Measurements from ENCODE around the gene HAAO. TPM values are rescaled to one million over a fixed set of nuclear protein-coding genes. Genes with fewer than 3 reads are reported as not detected.

HAAO gene
- total RNA-seq, 1 donor from 2014 or later: 1.1 TPM

GRCh38 chr2:42800461-42800962 lies 8.1 kb upstream of the HAAO start:
- FAIRE-seq: no peak

GRCh38 chr2:42799881-42800280 lies 7.5 kb upstream of the HAAO start:
- Histone ChIP-seq H4K20me1 (ENCODE audit: insufficient read depth, low read length) (no peaks in the 10 kb centered on the region), H3K27ac (ENCODE audit: low read depth, low read length) (no peak overlapping the region), H3K9ac (ENCODE audit: low read length) (no peak overlapping the region), H3K79me2 (ENCODE audit: insufficient read depth, low read length) (no peaks in the 10 kb centered on the region), H3K4me2 (ENCODE audit: low read length) (no peak overlapping the region), H3K4me3 (ENCODE audit: insufficient read depth, low read depth, low read length) (no peak overlapping the region), H2AFZ (ENCODE audit: low read depth, low read length) (no peak overlapping the region), H3K4me1 (ENCODE audit: insufficient read depth, low read length) (no peaks in the 10 kb centered on the region), H3K9me3 (ENCODE audit: insufficient read depth, low read depth, low read length) (no peaks in the 10 kb centered on the region), H3K27me3 (ENCODE audit: insufficient read depth, low read length) (no peaks in the 10 kb centered on the region), H3K36me3 (ENCODE audit: insufficient read depth, low read length) (no peaks in the 10 kb centered on the region)
- Mint-ChIP-seq H3K4me1 (ENCODE audit: low read depth, unreplicated experiment) (peaks cover 9% of the 10 kb centered on the region), H3K27ac (ENCODE audit: unreplicated experiment) (no peak overlapping the region), H3K9me3 (ENCODE audit: unreplicated experiment) (no peaks in the 10 kb centered on the region), H3K4me3 (ENCODE audit: unreplicated experiment) (no peak overlapping the region), H3K36me3 (ENCODE audit: low read depth, unreplicated experiment) (no peaks in the 10 kb centered on the region), H3K27me3 (ENCODE audit: low read depth, unreplicated experiment) (no peaks in the 10 kb centered on the region)
- DNase-seq (ENCODE audit: low read depth) (no peak), FAIRE-seq (no peak)
- TF ChIP-seq EZH2 (IDR thresholded peaks at IDR 0.05; ENCODE audit: insufficient read depth, low read length) (no peak), CTCF (IDR thresholded peaks at IDR 0.05; ENCODE audit: insufficient read depth, low read depth, low read length) (no peak)

More at GRCh38 chr2:42800461-42800962, 8.1 kb upstream of the HAAO start:
- Histone ChIP-seq H3K36me3 (ENCODE audit: insufficient read depth, low read length) (no peaks in the 10 kb centered on the region), H3K9me3 (ENCODE audit: insufficient read depth, low read depth, low read length) (no peaks in the 10 kb centered on the region), H3K9ac (ENCODE audit: low read length) (no peak overlapping the region), H2AFZ (ENCODE audit: low read depth, low read length) (no peak overlapping the region), H3K4me2 (ENCODE audit: low read length) (no peak overlapping the region), H3K27ac (ENCODE audit: low read depth, low read length) (no peak overlapping the region), H3K4me3 (ENCODE audit: insufficient read depth, low read depth, low read length) (no peak overlapping the region), H3K4me1 (ENCODE audit: insufficient read depth, low read length) (no peaks in the 10 kb centered on the region), H3K79me2 (ENCODE audit: insufficient read depth, low read length) (no peaks in the 10 kb centered on the region), H4K20me1 (ENCODE audit: insufficient read depth, low read length) (no peaks in the 10 kb centered on the region), H3K27me3 (ENCODE audit: insufficient read depth, low read length) (no peaks in the 10 kb centered on the region)
- Mint-ChIP-seq H3K4me3 (ENCODE audit: unreplicated experiment) (no peak overlapping the region), H3K36me3 (ENCODE audit: low read depth, unreplicated experiment) (no peaks in the 10 kb centered on the region), H3K27me3 (ENCODE audit: low read depth, unreplicated experiment) (no peaks in the 10 kb centered on the region), H3K9me3 (ENCODE audit: unreplicated experiment) (no peaks in the 10 kb centered on the region), H3K4me1 (ENCODE audit: low read depth, unreplicated experiment) (peaks cover 8% of the 10 kb centered on the region), H3K27ac (ENCODE audit: unreplicated experiment) (no peak overlapping the region)
- no peak for DNase-seq (ENCODE audit: low read depth)
- no peak for TF ChIP-seq CTCF (IDR thresholded peaks at IDR 0.05; ENCODE audit: insufficient read depth, low read depth, low read length)
- TF ChIP-seq EZH2 (IDR thresholded peaks at IDR 0.05; ENCODE audit: insufficient read depth, low read length): no peak

- H3K4me3 Mint-ChIP-seq (ENCODE audit: unreplicated experiment): no peak overlapping the region
- no peak overlapping the region for H3K4me2 ChIP-seq (ENCODE audit: low read length)
- peaks cover 5% of the 10 kb centered on the region for H3K27me3 ChIP-seq (ENCODE audit: insufficient read depth, low read length)
- TF ChIP-seq CTCF (IDR thresholded peaks at IDR 0.05; ENCODE audit: insufficient read depth, low read depth, low read length): no peak
- TF ChIP-seq EZH2 (IDR thresholded peaks at IDR 0.05; ENCODE audit: insufficient read depth, low read length): no peak
- peaks cover 15% of the 10 kb centered on the region for H3K4me1 Mint-ChIP-seq (ENCODE audit: low read depth, unreplicated experiment)
- no peak overlapping the region for H3K9ac ChIP-seq (ENCODE audit: low read length)
- H3K27me3 Mint-ChIP-seq (ENCODE audit: low read depth, unreplicated experiment): peaks cover 2% of the 10 kb centered on the region
- H3K36me3 ChIP-seq (ENCODE audit: insufficient read depth, low read length): no peaks in the 10 kb centered on the region
- H3K79me2 ChIP-seq (ENCODE audit: insufficient read depth, low read length): no peaks in the 10 kb centered on the region
- no peaks in the 10 kb centered on the region for H3K9me3 Mint-ChIP-seq (ENCODE audit: unreplicated experiment)
- peaks cover 4% of the 10 kb centered on the region for H3K4me1 ChIP-seq (ENCODE audit: insufficient read depth, low read length)
- H2AFZ ChIP-seq (ENCODE audit: low read depth, low read length): no peak overlapping the region
- H3K4me3 ChIP-seq (ENCODE audit: insufficient read depth, low read depth, low read length): no peak overlapping the region
- no peak overlapping the region for H3K27ac ChIP-seq (ENCODE audit: low read depth, low read length)
- no peaks in the 10 kb centered on the region for H4K20me1 ChIP-seq (ENCODE audit: insufficient read depth, low read length)
- H3K36me3 Mint-ChIP-seq (ENCODE audit: low read depth, unreplicated experiment): no peaks in the 10 kb centered on the region
- DNase-seq (ENCODE audit: low read depth) (no peak), FAIRE-seq (no peak)
- no peaks in the 10 kb centered on the region for H3K9me3 ChIP-seq (ENCODE audit: insufficient read depth, low read depth, low read length)
- H3K27ac Mint-ChIP-seq (ENCODE audit: unreplicated experiment): no peak overlapping the region
Measured at GRCh38 chr2:42797281-42797680, 4.9 kb upstream of the HAAO start.
